Amniotic epithelial cell (primary cell): ENCODE measurements around the gene TTF1.
A peak's percentile ranks its signal among the peaks of the same experiment; 100 is the strongest.

Experiments
- DNase-seq: peaks from one replicate; pipeline ENCODE4 v3.0.0-alpha.2; 2010; ENCODE audit warnings: low read depth

The TTF1 gene

DNA sequence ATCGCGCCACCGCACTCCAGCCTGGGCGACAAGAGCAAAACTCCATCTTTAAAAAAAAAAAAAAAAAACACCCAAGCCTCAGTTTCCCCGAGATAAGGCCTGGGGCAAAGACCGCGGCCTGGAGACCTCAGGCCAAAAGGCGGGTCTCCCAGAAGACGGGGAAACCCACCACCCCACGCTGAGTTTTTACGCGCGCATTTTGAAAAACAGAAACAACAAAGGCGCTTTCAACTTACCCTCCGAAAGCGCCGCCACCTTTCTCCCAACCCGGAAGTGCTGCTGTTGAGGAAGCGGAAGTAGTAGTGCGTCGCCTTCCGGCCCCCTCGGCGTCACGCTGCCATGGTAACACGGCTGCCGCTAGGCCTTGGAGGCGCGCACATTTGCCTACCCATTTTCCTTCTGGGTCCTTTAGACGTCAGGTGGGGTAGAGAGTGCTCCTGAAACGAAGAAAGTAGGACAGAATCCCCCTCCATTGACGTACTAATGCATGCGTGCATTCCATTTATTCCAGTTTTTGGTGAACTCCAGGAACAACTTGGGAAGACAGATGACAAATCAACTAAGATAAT, at the start of gene TTF1:
TSS of gene TTF1 (minus strand) at position 287 of the 569 bp plus-strand sequence. CDS start 4,019 bp downstream, outside the sequence.
- DNase-seq: peak; percentile 87

DNA sequence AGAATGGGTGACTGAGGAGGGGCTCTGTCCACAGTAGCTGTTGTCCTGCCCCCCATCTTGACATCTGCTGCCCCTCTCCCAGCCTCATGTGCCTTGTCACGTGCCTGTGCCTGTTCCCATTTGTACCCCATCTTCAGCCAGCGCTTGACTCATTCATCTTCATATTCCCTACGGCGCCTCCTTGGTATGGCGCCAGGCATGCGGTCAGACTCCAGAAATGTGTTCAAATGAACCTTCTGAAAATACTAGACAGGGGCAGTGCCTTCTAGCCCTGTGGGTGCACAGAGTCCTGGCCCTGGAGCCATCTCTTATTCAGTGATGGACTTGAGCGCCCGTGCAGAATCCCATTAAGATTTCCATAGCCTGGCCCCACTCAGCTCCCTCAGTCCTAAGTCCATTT, 49.6 kb upstream of the TTF1 start:
- DNase-seq: no peak

- no peak for DNase-seq
Observed at GRCh38 chr9:132451276-132451675, 44.6 kb upstream of the TTF1 start.

- DNase-seq: no peak
Observed at GRCh38 chr9:132447902-132448301, 41.3 kb upstream of the TTF1 start.

- DNase-seq: no peak
Observed at GRCh38 chr9:132447346-132447745, 40.7 kb upstream of the TTF1 start.

GRCh38 chr9:132446887-132447286, 40.2 kb upstream of the TTF1 start:
- no peak for DNase-seq

- no peak for DNase-seq
Observed at GRCh38 chr9:132443951-132444607, 37.4 kb upstream of the TTF1 start.

GRCh38 chr9:132441404-132441803, 34.8 kb upstream of the TTF1 start:
- no peak for DNase-seq

- no peak for DNase-seq
Observed at GRCh38 chr9:132440735-132441134, 34.1 kb upstream of the TTF1 start.

GRCh38 chr9:132439153-132439552, 32.5 kb upstream of the TTF1 start:
- no peak for DNase-seq

DNA sequence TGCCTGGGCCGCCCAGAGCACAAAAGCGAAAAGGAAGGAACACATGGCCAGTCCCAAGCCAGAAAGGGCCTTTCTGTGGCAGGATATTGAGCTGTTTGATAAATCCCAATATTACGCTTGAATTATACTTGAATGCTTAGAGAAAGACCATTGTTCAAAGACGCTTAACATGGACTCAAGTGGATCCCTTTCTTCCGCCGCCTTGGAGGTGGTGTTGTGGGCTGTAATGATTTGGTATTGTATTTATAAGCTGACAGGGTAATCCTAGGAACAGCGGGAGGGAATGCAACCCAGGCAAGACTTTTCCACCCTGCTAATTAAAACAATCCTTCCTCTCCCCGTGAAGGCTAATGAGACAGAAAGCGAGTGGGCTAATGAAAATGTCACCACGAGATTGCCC, 28.2 kb upstream of the TTF1 start:
- DNase-seq: no peak

DNA sequence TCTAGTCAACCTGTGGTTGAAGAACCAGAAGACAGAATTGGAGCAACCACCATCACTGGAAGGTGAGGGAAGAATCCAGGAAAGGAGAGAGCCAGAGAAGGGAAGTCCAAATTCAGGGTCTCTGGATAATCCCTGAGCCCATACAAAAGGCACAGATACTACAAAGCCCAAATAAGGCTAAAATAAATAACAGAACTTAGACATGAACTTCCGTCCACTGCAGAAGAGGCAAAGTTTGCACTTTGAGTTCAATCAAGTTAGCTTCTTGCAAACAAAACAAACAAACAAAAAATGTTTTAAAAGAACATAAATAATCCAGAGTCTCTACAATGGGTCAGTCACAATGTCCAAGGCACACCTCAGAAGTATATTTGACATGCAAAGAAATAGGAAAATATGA, 24.4 kb upstream of the TTF1 start:
- DNase-seq: no peak

- DNase-seq: no peak
Observed at GRCh38 chr9:132426639-132427414, 20.2 kb upstream of the TTF1 start.

DNA sequence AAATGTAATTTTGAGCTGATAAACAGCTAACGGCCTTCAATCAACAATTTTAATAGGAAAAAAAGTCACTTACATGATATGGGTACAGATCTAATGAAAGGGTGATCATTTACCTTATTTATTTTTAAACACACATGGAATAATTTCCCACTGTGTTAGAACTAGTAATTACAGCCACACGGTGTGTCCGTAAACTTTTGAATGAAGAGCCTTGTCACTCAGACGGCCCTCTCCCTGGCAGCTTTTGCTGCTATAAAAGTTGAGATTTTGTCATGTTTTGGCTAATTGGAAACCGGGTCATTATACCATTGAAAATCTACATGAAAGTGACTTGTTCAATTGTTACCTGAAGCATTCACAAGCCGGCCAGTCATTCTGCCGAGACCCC, 19.0 kb upstream of the TTF1 start:
- DNase-seq: no peak

GRCh38 chr9:132424857-132425674, 18.4 kb upstream of the TTF1 start:
- DNase-seq: no peak

- no peak for DNase-seq
Observed at GRCh38 chr9:132423503-132423902, 16.9 kb upstream of the TTF1 start.

DNA sequence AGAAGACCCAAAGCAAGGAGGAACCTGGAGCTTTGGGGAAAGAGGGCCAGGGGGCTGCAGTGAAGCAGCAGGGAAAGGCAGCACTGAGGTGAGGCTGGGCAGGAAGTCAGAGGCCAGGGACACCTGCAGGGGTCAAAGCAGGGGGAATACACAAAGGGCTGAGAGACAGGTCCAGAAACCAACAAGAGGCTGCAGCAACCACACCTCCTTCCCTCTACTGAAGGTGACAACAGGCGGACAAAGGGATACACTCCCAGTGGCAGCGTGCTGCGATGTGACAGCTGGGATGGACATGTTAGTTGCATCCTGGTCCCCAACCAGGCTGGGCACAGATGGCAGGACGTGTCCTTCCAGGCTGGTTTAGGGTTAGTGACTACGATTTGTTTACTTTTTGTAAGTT, 15.9 kb upstream of the TTF1 start:
- no peak for DNase-seq

DNA sequence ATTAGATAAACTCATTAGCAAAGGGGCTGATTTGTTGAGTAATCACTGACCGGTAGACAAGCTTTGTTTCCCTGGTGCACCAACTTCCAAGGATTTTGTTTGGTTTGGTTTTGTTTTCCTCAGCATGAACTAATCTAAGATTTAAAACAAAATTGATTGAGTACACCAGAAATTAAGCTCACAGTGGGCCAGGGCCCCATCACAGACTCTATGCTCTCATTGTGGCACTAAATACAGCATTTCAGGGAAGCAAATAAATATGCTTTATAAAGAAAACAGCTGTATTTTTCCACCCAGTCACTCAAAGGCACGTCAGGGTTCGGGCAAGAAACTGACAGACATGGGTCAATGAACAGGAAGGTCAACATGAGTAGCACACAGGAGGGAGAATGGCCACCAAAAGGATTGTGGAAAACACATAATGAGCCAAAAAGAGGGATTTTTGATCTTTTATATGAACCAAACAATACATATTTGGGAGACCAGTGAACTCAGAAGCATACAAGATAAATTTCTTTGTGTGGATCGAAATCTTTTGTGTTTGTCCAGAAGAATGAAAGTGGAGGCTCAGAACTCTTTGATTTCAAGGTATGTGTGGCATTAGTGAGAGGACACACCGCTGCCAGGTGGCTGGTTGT, 12.2 kb upstream of the TTF1 start:
- no peak for DNase-seq

GRCh38 chr9:132415181-132415580, 8.5 kb upstream of the TTF1 start:
- DNase-seq: no peak

GRCh38 chr9:132414731-132415130, 8.1 kb upstream of the TTF1 start:
- no peak for DNase-seq

- no peak for DNase-seq
Observed at GRCh38 chr9:132413926-132414325, 7.3 kb upstream of the TTF1 start.

DNA sequence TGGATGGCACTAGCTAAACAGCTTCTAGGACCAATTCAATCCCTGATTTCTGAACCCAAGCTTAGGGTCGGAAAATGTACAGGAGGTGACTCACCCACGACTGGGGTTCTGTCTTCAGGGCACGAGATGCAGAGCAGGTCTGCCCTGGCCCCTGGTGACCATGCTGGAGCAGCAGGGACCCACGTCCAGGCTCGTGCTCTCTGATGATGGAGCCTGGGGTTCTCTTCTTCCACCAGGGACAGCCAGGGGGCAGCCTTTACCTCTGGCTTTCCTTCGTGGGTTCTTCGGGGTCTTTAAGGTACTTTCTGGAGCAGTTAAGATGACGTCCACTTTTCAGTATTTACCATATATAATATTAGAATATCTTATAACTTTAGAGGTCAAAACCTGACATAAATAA, 5.4 kb upstream of the TTF1 start:
- DNase-seq: no peak
